Duodenal mucosa (tissue), 2 donors: Measurements from ENCODE around the gene NHP2.

Source experiments
- H3K27ac ChIP-seq: one replicate; pipeline ENCODE4 v1.7.0; 2013; ENCODE audit warnings: low read depth, low read length
- H3K27me3 ChIP-seq, 2 donors: one replicate each; pipeline ENCODE4 v1.7.0; 2013; ENCODE audit warnings: low read length in 2 of 2, control low read depth in 1 of 2; ENCODE audit not compliant: insufficient read depth in 2 of 2, control insufficient read depth in 1 of 2
- H3K36me3 ChIP-seq, 2 donors: one replicate each; pipeline ENCODE4 v1.7.0; 2013; ENCODE audit warnings: low read length in 2 of 2, control low read depth in 1 of 2; ENCODE audit not compliant: insufficient read depth in 2 of 2, control insufficient read depth in 1 of 2
- H3K4me1 ChIP-seq, 2 donors: one replicate each; pipeline ENCODE4 v1.7.0; 2013; ENCODE audit warnings: low read length in 2 of 2, control low read depth in 1 of 2; ENCODE audit not compliant: insufficient read depth in 2 of 2, control insufficient read depth in 1 of 2
- H3K4me3 ChIP-seq, 2 donors: one replicate each; pipeline ENCODE4 v1.7.0; 2013; ENCODE audit warnings: low read length in 2 of 2, low read depth in 1 of 2
- H3K9ac ChIP-seq, 2 donors: one replicate each; pipeline ENCODE4 v1.7.0; 2013; ENCODE audit warnings: low read length in 2 of 2, low read depth in 1 of 2
- H3K9me3 ChIP-seq, 2 donors: one replicate each; pipeline ENCODE4 v1.7.0; 2013; ENCODE audit warnings: low read length in 2 of 2, control low read depth in 1 of 2; ENCODE audit not compliant: control insufficient read depth in 1 of 2

NHP2 gene

GRCh38 chr5:178177569-178177968 is 23.9 kb upstream of the NHP2 start:
- Histone ChIP-seq H3K9me3 (no peaks in the 10 kb centered on the region), H3K27me3 (no peaks in the 10 kb centered on the region), H3K36me3 (no peaks in the 10 kb centered on the region), H3K4me1 (no peaks in the 10 kb centered on the region), H3K27ac (no peak overlapping the region), H3K9ac (no peak overlapping the region), H3K4me3 (no peak overlapping the region)

- no peaks in the 10 kb centered on the region for H3K9me3 ChIP-seq
- H3K9ac ChIP-seq, result no peak overlapping the region
- no peaks in the 10 kb centered on the region for H3K4me1 ChIP-seq
- H3K27ac ChIP-seq, result no peak overlapping the region
- no peak overlapping the region for H3K4me3 ChIP-seq
- H3K27me3 ChIP-seq, result no peaks in the 10 kb centered on the region
- H3K36me3 ChIP-seq, result no peaks in the 10 kb centered on the region
These were observed 23.1 kb upstream of the NHP2 start for GRCh38 chr5:178176791-178177190.

- H3K27ac ChIP-seq, result no peak overlapping the region
- no peaks in the 10 kb centered on the region for H3K36me3 ChIP-seq
- no peaks in the 10 kb centered on the region for H3K9me3 ChIP-seq
- H3K4me1 ChIP-seq, result no peaks in the 10 kb centered on the region
- no peak overlapping the region for H3K4me3 ChIP-seq
- no peak overlapping the region for H3K9ac ChIP-seq
- H3K27me3 ChIP-seq, result no peaks in the 10 kb centered on the region
These were observed 20.8 kb upstream of the NHP2 start for GRCh38 chr5:178174456-178174855.

GRCh38 chr5:178170455-178170854 is 16.8 kb upstream of the NHP2 start:
- Histone ChIP-seq H3K9me3 (no peaks in the 10 kb centered on the region), H3K36me3 (no peaks in the 10 kb centered on the region), H3K27me3 (no peaks in the 10 kb centered on the region), H3K4me1 (no peaks in the 10 kb centered on the region), H3K27ac (no peak overlapping the region), H3K9ac (no peak overlapping the region), H3K4me3 (no peak overlapping the region)

GRCh38 chr5:178165581-178165980 is 11.9 kb upstream of the NHP2 start:
- H3K4me3 ChIP-seq, result no peak overlapping the region
- H3K27ac ChIP-seq, result no peak overlapping the region
- H3K27me3 ChIP-seq, result peaks cover 5 to 6% of the 10 kb centered on the region in 2 donors
- H3K9ac ChIP-seq, result no peak overlapping the region
- H3K36me3 ChIP-seq, result no peaks in the 10 kb centered on the region
- H3K9me3 ChIP-seq, result no peaks in the 10 kb centered on the region
- H3K4me1 ChIP-seq, result peaks cover 8% of the 10 kb centered on the region in 2 donors

- no peaks in the 10 kb centered on the region for H3K36me3 ChIP-seq
These were observed 10.4 kb upstream of the NHP2 start for GRCh38 chr5:178163772-178164735.

GRCh38 chr5:178162481-178162880 is 8.8 kb upstream of the NHP2 start:
- Histone ChIP-seq H3K4me3 (no peak overlapping the region), H3K4me1 (peaks cover 8% of the 10 kb centered on the region in 2 donors), H3K27ac (no peak overlapping the region), H3K9me3 (no peaks in the 10 kb centered on the region), H3K9ac (no peak overlapping the region), H3K36me3 (no peaks in the 10 kb centered on the region), H3K27me3 (peaks cover 5 to 6% of the 10 kb centered on the region in 2 donors)

More at GRCh38 chr5:178163772-178164735, 10.4 kb upstream of the NHP2 start:
- Histone ChIP-seq H3K4me3 (peak overlapping the region; percentile 34 to 44), H3K9ac (peak overlapping the region; percentile 32 to 38), H3K9me3 (no peaks in the 10 kb centered on the region), H3K27ac (no peak overlapping the region), H3K4me1 (peaks cover 8% of the 10 kb centered on the region in 2 donors), H3K27me3 (peaks cover 5 to 6% of the 10 kb centered on the region in 2 donors)

GRCh38 chr5:178160176-178160575 is 6.5 kb upstream of the NHP2 start:
- Histone ChIP-seq H3K9me3 (no peaks in the 10 kb centered on the region), H3K36me3 (no peaks in the 10 kb centered on the region), H3K9ac (no peak overlapping the region), H3K4me3 (no peak overlapping the region), H3K4me1 (peaks cover 8% of the 10 kb centered on the region in 2 donors), H3K27ac (no peak overlapping the region), H3K27me3 (peaks cover 5 to 6% of the 10 kb centered on the region in 2 donors)

- no peaks in the 10 kb centered on the region for H3K9me3 ChIP-seq
- H3K9ac ChIP-seq, result no peak overlapping the region
- H3K36me3 ChIP-seq, result peaks cover 0 to 15% of the 10 kb centered on the region in 2 donors
- H3K4me1 ChIP-seq, result peaks cover 7 to 21% of the 10 kb centered on the region in 2 donors
- H3K27ac ChIP-seq, result no peak overlapping the region
- no peaks in the 10 kb centered on the region for H3K27me3 ChIP-seq
- H3K4me3 ChIP-seq, result no peak overlapping the region
These were observed 1.4 kb upstream of the NHP2 start for GRCh38 chr5:178155065-178155464.
